Transverse colon (tissue), 4 donors: ENCODE measurements around the gene USP34. TPM values are rescaled to one million over a fixed set of nuclear protein-coding genes. Genes with fewer than 3 reads are reported as not detected.

Experiments
- DNase-seq: peaks from one replicate; pipeline ENCODE4 v3.0.0-alpha.2; 2019
- H3K27ac ChIP-seq, 4 donors: fragments of 200-600 bp; sonication (generic); 2 replicates each; pipeline ENCODE4 v1.5.1; 2016 to 2018; ENCODE audit warnings: inconsistent platforms in 4 of 4
- H3K27me3 ChIP-seq: fragments of 200-600 bp; sonication (generic); 2 replicates; pipeline ENCODE4 v1.5.1; 2017; ENCODE audit warnings: inconsistent platforms
- H3K36me3 ChIP-seq, 4 donors: fragments of 200-600 bp; sonication (generic); 2 replicates each; pipeline ENCODE4 v1.5.1; 2017 to 2019; ENCODE audit warnings: inconsistent platforms in 4 of 4
- H3K4me1 ChIP-seq, 4 donors: fragments of 200-600 bp; sonication (generic); 2 replicates each; pipeline ENCODE4 v1.5.1; 2017 to 2020; ENCODE audit warnings: inconsistent platforms in 4 of 4
- H3K4me3 ChIP-seq, 4 donors: fragments of 200-600 bp; sonication (generic); 1 replicate in 1 of 4; 2 replicates in 3 of 4; pipeline versions ENCODE4 v1.5.1 to v1.6.1; 2017 to 2019; ENCODE audit warnings: inconsistent platforms in 4 of 4
- H3K9me3 ChIP-seq, 2 donors: fragments of 200-600 bp; sonication (generic); 2 replicates each; pipeline ENCODE4 v1.5.1; 2017 to 2019; ENCODE audit warnings: inconsistent platforms in 2 of 2
- EP300 ChIP-seq: sonication (generic); formaldehyde crosslinking; IDR thresholded peaks from one replicate; pipeline ENCODE4 v1.6.1; 2017; ENCODE audit warnings: antibody characterized with exemption, low read depth
- POLR2A ChIP-seq: fragments of 450-650 bp; IDR thresholded peaks from one replicate; pipeline ENCODE4 v1.6.1; 2016; ENCODE audit warnings: antibody characterized with exemption, mild to moderate bottlenecking, moderate library complexity
- POLR2AphosphoS5 ChIP-seq, 3 donors: sonication (generic); formaldehyde crosslinking; IDR thresholded peaks; one replicate each; pipeline ENCODE4 v1.6.1; 2016; ENCODE audit warnings: antibody characterized with exemption in 3 of 3
- WGBS, 2 donors: methylation state at CpG; one replicate each; pipeline ENCODE4 v1.1.5; 2018; ENCODE audit warnings: low coverage in 1 of 2; 5-methylcytosine and 5-hydroxymethylcytosine counted together
- in situ Hi-C, 4 donors: fragments of 200-750 bp; cut with MboI; loops; one replicate each; pipeline versions ENCODE4 v1.15.0 to v1.15.1; 2017; ENCODE audit warnings: low sequenced_read_pairs in 3 of 4, low pct_ligation_motif_present in 1 of 4, low pct_unique_long_range_greater_than_20kb in 1 of 4
- intact Hi-C: fragments of 100-400 bp; cut with DNase I; formaldehyde crosslinking; loops from one replicate; pipeline ENCODE4 v1.15.1; 2023; ENCODE audit warnings: low total_unique reads
- total RNA-seq, 4 donors: library from RNA; depleted of rRNA; stranded (reverse); fragments of >200 nt; gene quantifications; one replicate each; pipeline ENCODE4 v1.1.0, GENCODE V29; 2016
- TF ChIP-seq, protein P1 (sequence below), 5 experiments: fragments of 200-600 bp in 3 of 5; fragments of 450-650 bp in 2 of 5; sonication (generic) in 3 of 5; IDR thresholded peaks; 1 replicate in 2 of 5; 2 replicates in 3 of 5; pipeline ENCODE4 v1.5.1; 2016 to 2017; ENCODE audit warnings: antibody characterized with exemption in 5 of 5, inconsistent platforms in 3 of 5, mild to moderate bottlenecking in 2 of 5, moderate library complexity in 1 of 5

USP34 gene
- total RNA-seq, 4 donors from 2014 or later: 103 to 181 (median 115) TPM

DNA sequence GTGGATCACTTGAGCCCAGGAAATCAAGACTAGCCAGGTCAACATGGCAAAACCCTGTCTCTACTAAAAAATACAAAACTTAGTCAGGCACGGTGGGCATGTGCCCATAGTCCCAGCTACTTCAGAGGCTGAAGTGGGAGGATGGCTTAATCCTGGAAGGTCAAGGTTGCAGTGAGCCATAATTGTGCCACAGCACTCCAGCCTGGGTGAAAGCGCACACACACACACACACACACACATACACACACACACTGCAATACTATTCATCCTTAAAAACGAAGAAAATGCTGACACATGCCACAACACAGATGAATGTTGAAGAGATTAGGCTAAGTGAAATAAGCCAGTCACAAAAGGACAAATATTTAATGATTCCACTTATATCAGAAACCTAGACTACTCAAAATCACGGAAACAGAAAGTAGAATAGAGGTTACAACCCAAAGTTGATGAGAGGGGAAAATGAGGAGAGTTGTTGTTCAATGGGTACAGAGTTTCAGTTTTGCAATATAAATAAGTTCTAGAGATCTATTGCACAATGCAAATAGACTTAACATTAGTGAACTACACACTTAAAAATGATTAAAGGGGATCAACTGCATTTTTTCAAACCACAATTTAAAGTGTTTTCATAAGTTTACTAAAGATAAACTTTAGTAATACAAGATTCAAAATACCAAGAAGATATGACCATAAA, 114.5 kb downstream of the USP34 start:
- H3K4me1 ChIP-seq: peaks cover 0 to 15% (median 10%) of the 10 kb centered on the region in 4 donors
- H3K27me3 ChIP-seq: no peaks in the 10 kb centered on the region
- H3K27ac ChIP-seq: peak overlapping the region in 1 of 4 donors; percentile 35
- peaks cover 10 to 12% of the 10 kb centered on the region in 2 donors for H3K9me3 ChIP-seq
- H3K36me3 ChIP-seq: peaks cover 0 to 20% (median 6%) of the 10 kb centered on the region in 4 donors
- TF ChIP-seq POLR2AphosphoS5 (IDR thresholded peaks at IDR 0.05) (no peak), POLR2A (no peak), EP300 (no peak)
- TF ChIP-seq, protein P1, sequence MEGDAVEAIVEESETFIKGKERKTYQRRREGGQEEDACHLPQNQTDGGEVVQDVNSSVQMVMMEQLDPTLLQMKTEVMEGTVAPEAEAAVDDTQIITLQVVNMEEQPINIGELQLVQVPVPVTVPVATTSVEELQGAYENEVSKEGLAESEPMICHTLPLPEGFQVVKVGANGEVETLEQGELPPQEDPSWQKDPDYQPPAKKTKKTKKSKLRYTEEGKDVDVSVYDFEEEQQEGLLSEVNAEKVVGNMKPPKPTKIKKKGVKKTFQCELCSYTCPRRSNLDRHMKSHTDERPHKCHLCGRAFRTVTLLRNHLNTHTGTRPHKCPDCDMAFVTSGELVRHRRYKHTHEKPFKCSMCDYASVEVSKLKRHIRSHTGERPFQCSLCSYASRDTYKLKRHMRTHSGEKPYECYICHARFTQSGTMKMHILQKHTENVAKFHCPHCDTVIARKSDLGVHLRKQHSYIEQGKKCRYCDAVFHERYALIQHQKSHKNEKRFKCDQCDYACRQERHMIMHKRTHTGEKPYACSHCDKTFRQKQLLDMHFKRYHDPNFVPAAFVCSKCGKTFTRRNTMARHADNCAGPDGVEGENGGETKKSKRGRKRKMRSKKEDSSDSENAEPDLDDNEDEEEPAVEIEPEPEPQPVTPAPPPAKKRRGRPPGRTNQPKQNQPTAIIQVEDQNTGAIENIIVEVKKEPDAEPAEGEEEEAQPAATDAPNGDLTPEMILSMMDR (IDR thresholded peaks at IDR 0.05): no peak
- WGBS, 2 donors: 51 to 74% methylated on average over 3 to 4 of the region's 4 CpGs
- no peak overlapping the region for H3K4me3 ChIP-seq
- in situ Hi-C loops (no loop called here), intact Hi-C loops (no loop called here)
- DNase-seq: no peak

DNA sequence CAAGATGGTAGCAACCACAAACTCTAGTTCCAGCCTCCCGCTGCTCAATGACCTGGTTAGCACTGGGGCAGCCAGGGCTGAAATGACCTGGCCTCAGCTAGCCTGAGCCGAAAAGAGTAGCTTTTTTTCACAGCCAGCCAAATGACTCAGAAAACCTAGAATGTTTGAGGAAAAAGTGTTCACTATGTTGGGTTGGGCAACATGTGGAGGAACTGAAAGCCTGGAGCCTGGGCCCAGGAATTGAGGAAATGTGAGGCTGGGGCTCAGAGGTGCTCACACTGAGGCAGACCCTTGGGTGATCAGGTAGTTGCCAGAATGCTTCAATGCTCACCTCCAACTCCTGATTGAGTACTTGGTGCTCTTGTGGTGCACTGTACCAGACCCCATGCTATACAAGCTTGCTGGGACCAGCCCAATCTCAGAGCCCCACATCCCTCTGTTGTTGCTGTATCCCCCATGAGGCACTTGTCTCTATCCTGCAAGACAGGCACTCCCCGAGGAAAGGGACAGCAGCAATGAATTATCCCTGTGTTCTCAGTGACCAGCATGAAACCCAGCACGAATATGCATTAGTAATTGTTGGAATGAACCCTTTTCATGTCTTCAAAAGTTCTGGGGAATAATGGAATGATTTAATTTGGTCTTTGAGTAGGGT, 116.2 kb downstream of the USP34 start:
- peaks cover 0 to 24% (median 9%) of the 10 kb centered on the region in 4 donors for H3K36me3 ChIP-seq
- intact Hi-C loops: no loop called here
- no peak for DNase-seq
- 93 to 100% methylated on average over 3 to 4 of the region's 4 CpGs for WGBS, 2 donors
- in situ Hi-C loops: no loop called here
- H3K9me3 ChIP-seq: peaks cover 10 to 12% of the 10 kb centered on the region in 2 donors
- TF ChIP-seq, protein P1 (IDR thresholded peaks at IDR 0.05): no peak
- TF ChIP-seq POLR2AphosphoS5 (IDR thresholded peaks at IDR 0.05): no peak
- no peak overlapping the region for H3K27ac ChIP-seq
- no peaks in the 10 kb centered on the region for H3K27me3 ChIP-seq
- H3K4me1 ChIP-seq: peaks cover 0 to 15% (median 10%) of the 10 kb centered on the region in 4 donors
- H3K4me3 ChIP-seq: no peak overlapping the region

DNA sequence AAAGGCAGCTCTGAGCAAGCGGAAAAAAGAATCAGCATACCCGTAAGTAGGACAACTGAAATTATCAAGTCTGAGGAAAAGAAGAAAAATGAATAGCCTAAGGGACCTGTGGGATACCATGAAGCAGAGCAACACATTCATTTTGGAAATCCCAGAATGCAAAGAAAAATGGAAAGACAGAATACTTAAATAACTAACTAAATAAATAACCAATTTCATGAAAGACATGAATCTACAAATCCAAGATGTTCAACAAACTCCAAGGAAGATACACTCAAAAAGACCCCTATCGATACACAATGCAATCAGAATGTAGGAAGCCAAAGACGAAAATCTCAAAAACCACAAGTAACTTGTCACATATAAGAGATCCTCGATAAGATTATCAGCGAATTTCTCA, 117.0 kb downstream of the USP34 start:
- Histone ChIP-seq H3K36me3 (peaks cover 0 to 29% (median 9%) of the 10 kb centered on the region in 4 donors), H3K27me3 (no peaks in the 10 kb centered on the region), H3K9me3 (peaks cover 10 to 12% of the 10 kb centered on the region in 2 donors), H3K4me3 (no peak overlapping the region), H3K27ac (no peak overlapping the region), H3K4me1 (peaks cover 0 to 15% (median 10%) of the 10 kb centered on the region in 4 donors)
- TF ChIP-seq, protein P1 (IDR thresholded peaks at IDR 0.05): no peak
- TF ChIP-seq POLR2A: no peak
- no peak for TF ChIP-seq EP300
- TF ChIP-seq POLR2AphosphoS5 (IDR thresholded peaks at IDR 0.05): no peak
- intact Hi-C loops (no loop called here), in situ Hi-C loops (no loop called here)
- 94 to 99% methylated on average over 6 of the region's 6 CpGs for WGBS, 2 donors
- no peak for DNase-seq

DNA sequence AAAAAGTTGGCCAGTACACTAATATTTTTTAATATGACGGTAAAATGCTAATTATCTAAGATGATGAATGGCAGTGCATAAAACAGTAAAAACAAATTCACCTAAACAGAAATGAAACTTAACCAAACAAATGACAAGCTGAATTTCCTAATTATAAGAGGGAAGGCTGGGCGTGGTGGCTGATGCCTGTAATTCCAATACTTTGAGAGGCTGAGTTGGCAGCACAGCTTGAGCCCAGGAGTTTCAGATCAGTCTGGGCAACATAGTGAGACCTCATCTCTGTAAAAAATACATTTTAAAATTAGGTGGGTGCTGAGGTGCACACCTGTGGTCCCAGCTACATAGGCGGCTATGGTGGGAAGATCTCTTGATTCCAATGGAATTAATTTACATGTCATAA, 120.1 kb downstream of the USP34 start:
- Histone ChIP-seq H3K27me3 (no peaks in the 10 kb centered on the region), H3K4me1 (no peaks in the 10 kb centered on the region), H3K4me3 (no peak overlapping the region), H3K27ac (no peak overlapping the region), H3K9me3 (peaks cover 10 to 12% of the 10 kb centered on the region in 2 donors), H3K36me3 (peaks cover 0 to 51% (median 20%) of the 10 kb centered on the region in 4 donors)
- intact Hi-C loops: no loop called here
- no peak for TF ChIP-seq EP300
- no peak for TF ChIP-seq POLR2A
- in situ Hi-C loops: no loop called here
- 77 to 100% methylated on average over 3 of the region's 3 CpGs for WGBS, 2 donors
- DNase-seq: no peak
